ENCODE measurements around the gene MIGA1.

Gene MIGA1

GRCh38 chr1:77925518-77925917, 146.1 kb downstream of the MIGA1 start:
- no peak for DNase-seq

- no peak for DNase-seq
Measured at GRCh38 chr1:77925956-77926355, 146.5 kb downstream of the MIGA1 start.

GRCh38 chr1:77926561-77927357, 147.3 kb downstream of the MIGA1 start:
- peak in 1 of 5 experiments; percentile 50 for DNase-seq

- peak in 1 of 5 experiments; percentile 62 for DNase-seq
Measured at GRCh38 chr1:77927414-77927813, 148.0 kb downstream of the MIGA1 start.
